GM10266 (cell line): ENCODE measurements around the gene STK33.
"Not testable (repeated sequence)": the region's sequence is repeated elsewhere in the genome, so short reads cannot be mapped to it uniquely, and the experiment has no call there.

Source experiments
- DNase-seq: peaks from one replicate; pipeline ENCODE4 v3.0.0; 2012; ENCODE audit errors: extremely low spot score
- CTCF ChIP-seq: IDR thresholded peaks from 2 replicates; pipeline ENCODE4 v1.5.1; 2012; ENCODE audit warnings: mild to moderate bottlenecking, low read depth; ENCODE audit not compliant: control insufficient read depth, insufficient read depth; ENCODE audit errors: missing control alignments

Gene STK33

DNA sequence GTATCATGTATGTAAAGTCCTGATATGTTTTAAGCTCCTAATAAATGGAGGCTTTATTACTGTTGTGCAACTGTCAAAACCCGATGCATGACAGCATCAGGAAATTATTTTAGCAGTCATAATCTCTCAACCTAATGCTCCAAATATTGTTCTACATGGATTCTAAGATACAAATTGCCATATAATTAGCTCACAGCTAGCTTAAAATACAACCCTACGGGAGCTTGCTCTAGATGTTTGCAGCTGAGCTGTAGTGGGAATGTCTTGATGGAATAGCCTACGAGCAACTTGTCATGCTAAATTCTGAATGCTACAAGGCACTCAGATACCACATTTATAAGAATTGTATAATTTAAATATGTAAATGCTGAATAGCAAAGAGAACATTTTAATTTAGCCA lies 109.8 kb downstream of the STK33 start:
- no peak for TF ChIP-seq CTCF
- no peak for DNase-seq

DNA sequence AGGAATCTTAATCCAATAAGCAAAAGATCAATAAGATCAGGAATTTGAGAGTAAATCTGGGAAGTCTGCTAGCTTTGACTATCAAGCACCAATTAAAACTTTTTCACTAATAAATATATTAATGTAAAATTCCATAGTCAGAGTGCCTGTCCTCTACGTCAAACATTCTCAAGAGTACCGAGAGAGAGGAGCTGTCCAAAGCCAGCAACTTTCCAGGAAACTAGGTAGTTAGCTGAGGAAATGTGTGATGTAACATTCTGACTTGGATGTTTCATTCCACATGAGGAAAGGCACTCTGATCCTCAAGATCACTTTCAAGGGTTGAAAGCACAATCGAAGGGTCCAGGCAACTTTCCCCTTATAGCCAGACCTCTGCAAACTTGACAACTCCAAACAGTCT lies 113.2 kb downstream of the STK33 start:
- DNase-seq = no peak
- TF ChIP-seq CTCF = no peak

DNA sequence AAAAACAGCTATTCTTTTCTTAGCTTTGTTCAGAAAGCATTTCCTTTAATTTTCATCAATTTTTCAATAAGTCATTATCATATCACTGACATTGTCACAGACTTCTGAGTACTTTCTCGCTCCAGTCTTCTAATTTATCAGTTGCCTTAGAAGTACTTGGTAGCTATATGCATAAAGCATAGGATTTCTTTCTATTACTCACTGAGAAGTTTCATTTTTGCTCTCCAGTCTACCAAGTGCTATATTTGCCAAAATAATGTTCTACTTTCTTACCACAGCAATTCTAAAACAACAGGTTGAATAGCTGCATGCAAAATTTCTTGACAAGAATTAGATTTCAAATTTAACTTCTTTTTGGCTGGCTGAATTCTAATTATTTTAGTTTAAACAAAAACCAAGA lies 116.3 kb downstream of the STK33 start:
- peak; percentile 24 for DNase-seq
- no peak for TF ChIP-seq CTCF

DNA sequence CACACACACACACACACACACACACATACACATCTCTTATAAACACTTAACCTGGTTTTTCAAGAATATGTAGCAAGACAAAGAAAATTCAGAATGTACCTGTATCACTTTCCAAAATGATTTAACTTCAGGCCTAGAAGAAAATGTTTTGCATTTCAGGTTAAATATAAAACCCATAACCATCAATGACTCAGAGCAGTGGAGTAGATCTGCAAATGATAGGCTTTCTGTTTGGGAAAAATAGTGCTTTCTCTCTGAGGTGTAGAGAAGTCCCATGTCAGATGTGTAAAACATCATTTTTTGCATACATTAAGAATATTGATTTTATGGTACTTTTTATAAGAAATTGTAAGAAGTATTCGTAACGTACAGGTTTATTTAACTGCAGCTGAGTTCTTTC lies 116.9 kb downstream of the STK33 start:
- no peak for TF ChIP-seq CTCF
- DNase-seq = no peak

DNA sequence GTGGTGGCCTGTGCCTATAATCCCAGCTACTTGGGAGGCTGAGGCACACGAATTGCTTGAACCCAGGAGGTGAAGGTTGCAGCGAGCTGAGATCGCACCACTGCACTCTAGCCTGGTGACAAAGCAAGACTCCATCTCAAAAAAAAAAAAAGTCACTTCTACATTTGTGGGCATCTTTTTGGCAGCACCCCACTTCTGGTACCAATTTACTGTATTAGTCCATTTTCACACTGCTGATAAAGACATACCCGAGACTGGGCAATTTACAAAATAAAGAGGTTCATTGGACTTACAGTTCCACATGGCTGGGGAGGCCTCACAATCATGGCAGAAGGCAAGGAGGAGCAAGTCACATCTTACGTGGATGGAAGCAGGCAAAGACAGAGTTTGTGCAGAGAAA lies 126.2 kb downstream of the STK33 start:
- DNase-seq = not testable (repeated sequence)

GRCh38 chr11:8467356-8467755 lies 126.7 kb downstream of the STK33 start:
- DNase-seq = not testable (repeated sequence)

DNA sequence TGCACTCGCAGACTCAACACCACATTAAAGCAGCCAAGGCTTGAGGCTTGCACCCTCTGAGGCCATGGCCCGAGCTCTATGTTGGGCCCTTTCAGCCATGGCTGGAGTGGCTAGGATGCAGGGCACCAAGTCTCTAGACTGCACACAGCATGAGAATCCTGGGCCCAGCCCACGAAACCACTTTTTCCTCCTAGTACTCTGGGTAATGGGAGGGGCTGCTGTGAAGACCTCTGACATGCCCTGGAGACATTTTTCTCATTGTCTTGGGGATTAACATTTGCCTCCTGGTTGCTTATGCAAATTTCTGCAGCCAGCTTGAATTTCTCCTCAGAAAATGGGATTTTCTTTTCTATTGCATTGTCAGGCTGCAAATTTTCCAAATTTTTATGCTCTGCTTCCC lies 127.1 kb downstream of the STK33 start:
- DNase-seq = not testable (repeated sequence)

GRCh38 chr11:8459711-8460399 lies 134.2 kb downstream of the STK33 start:
- DNase-seq = no peak
- TF ChIP-seq CTCF = no peak

DNA sequence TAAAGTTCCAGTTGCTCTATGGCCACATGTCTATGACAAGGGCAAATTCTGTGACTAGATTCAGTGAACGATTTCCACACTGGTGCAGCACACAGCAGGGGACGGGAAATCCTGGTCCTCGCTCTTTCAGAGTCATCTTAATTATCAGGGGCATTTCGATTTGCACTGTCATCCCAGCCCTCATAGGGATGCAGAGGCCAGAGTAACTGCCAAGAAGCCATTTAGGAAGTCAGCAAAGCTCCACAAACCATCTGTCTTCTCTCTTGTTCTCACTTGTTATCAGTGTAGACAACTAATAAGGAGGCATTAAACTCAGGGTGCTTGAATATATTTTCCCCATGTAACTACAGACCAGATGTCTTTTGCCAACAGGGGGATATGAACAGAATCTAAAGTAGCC lies 151.7 kb downstream of the STK33 start:
- DNase-seq = no peak
- TF ChIP-seq CTCF = no peak
